ENCODE data around the gene KLHL33.

KLHL33 gene

DNA sequence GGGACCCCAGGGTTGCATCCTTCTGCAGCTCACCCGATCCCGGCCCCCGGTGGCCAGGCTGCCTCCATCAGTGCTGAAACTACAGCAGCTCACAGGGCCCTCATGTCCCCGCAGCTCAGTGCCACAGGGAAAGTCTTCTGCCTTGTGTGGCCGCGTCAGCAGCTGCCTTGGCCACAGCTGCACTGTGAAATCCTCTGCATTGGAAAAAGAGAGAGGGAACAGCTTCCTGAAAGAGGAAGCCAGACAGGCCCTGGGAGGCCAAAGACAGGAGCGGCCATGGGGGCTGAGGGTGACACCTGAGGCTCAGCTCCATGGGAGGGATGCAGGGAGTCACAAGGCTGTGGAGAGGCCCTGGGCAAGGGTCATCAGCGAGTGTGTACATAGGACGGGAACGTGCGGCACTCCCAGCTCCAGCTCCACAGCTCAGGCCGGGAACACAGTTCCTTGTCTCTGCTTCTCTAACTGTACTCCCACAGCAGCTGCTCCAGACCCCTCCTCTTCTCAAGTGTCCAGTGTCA, 59.8 kb downstream of the KLHL33 start:
- no peak for DNase-seq (ENCODE audit: low spot score)

Measured in putamen (tissue), 1 donor.